MM.1S (cell line): Measurements from ENCODE around the gene IL7R.

ENCODE experiments used
- DNase-seq: peaks from one replicate; pipeline ENCODE4 v3.0.0-alpha.2; 2015
- H2AFZ ChIP-seq: fragments of 300-600 bp; sonication (generic); 2 replicates; pipeline ENCODE4 v1.6.0; 2016; ENCODE audit warnings: antibody characterized with exemption, low read length
- H3F3A ChIP-seq: fragments of 300-600 bp; sonication (generic); 2 replicates; pipeline ENCODE4 v1.6.1; 2016; ENCODE audit warnings: mild to moderate bottlenecking, antibody characterized with exemption, low read length, moderate library complexity, mixed read lengths; ENCODE audit not compliant: insufficient read depth
- H3K27ac ChIP-seq: fragments of 300-600 bp; sonication (generic); 2 replicates; pipeline ENCODE4 v1.5.1; 2016; ENCODE audit warnings: mild to moderate bottlenecking, low read length
- H3K27me3 ChIP-seq: fragments of 300-600 bp; sonication (generic); replicated peaks from 2 replicates; pipeline ENCODE4 v1.6.0; 2016; ENCODE audit warnings: low read length; ENCODE audit not compliant: insufficient read depth
- H3K36me3 ChIP-seq: fragments of 300-600 bp; sonication (generic); replicated peaks from 2 replicates; pipeline ENCODE4 v1.6.1; 2016; ENCODE audit warnings: mild to moderate bottlenecking, low read length, mixed read lengths; ENCODE audit not compliant: insufficient read depth
- H3K4me1 ChIP-seq: fragments of 300-600 bp; sonication (generic); 2 replicates; pipeline ENCODE4 v1.6.1; 2016; ENCODE audit warnings: low read length, mixed read lengths
- H3K4me2 ChIP-seq: fragments of 300-600 bp; sonication (generic); 2 replicates; pipeline ENCODE4 v1.6.0; 2016; ENCODE audit warnings: low read depth, low read length
- H3K4me3 ChIP-seq: fragments of 300-600 bp; sonication (generic); 2 replicates; pipeline ENCODE4 v1.5.1; 2016; ENCODE audit warnings: low read length, mixed read lengths
- H3K79me2 ChIP-seq: fragments of 300-600 bp; sonication (generic); 2 replicates; pipeline ENCODE4 v1.6.1; 2016; ENCODE audit warnings: mixed run types, low read length, mixed read lengths
- H3K9ac ChIP-seq: fragments of 300-600 bp; sonication (generic); 2 replicates; pipeline ENCODE4 v1.6.1; 2016; ENCODE audit warnings: low read length, mixed read lengths
- H3K9me2 ChIP-seq: fragments of 300-600 bp; sonication (generic); replicated peaks from 2 replicates; pipeline ENCODE4 v1.6.1; 2016; ENCODE audit warnings: mild to moderate bottlenecking, low read length, mixed read lengths; ENCODE audit not compliant: insufficient read depth
- H3K9me3 ChIP-seq: fragments of 300-600 bp; sonication (generic); replicated peaks from 2 replicates; pipeline ENCODE4 v1.6.1; 2016; ENCODE audit warnings: mild to moderate bottlenecking, low read length, mixed read lengths; ENCODE audit not compliant: insufficient read depth
- H4K20me1 ChIP-seq: fragments of 300-600 bp; sonication (generic); 2 replicates; pipeline ENCODE4 v1.6.1; 2016; ENCODE audit warnings: mild to moderate bottlenecking, low read length, moderate library complexity, mixed read lengths; ENCODE audit not compliant: insufficient read depth
- EZH2 ChIP-seq: fragments of 300-600 bp; sonication (generic); optimal IDR thresholded peaks from 2 replicates; pipeline ENCODE3; 2017; ENCODE audit warnings: low read depth, mild to moderate bottlenecking, antibody characterized with exemption, low read length, mixed read lengths
- EZH2phosphoT487 ChIP-seq: fragments of 300-600 bp; sonication (generic); IDR thresholded peaks from 2 replicates; pipeline ENCODE4 v1.6.1; 2018; ENCODE audit warnings: antibody characterized with exemption, low read length
- TF ChIP-seq, protein P1 (sequence below): fragments of 300-600 bp; sonication (generic); IDR thresholded peaks from 2 replicates; pipeline ENCODE4 v1.5.1; 2016; ENCODE audit warnings: antibody characterized with exemption, low read length, mixed read lengths

Gene IL7R

DNA sequence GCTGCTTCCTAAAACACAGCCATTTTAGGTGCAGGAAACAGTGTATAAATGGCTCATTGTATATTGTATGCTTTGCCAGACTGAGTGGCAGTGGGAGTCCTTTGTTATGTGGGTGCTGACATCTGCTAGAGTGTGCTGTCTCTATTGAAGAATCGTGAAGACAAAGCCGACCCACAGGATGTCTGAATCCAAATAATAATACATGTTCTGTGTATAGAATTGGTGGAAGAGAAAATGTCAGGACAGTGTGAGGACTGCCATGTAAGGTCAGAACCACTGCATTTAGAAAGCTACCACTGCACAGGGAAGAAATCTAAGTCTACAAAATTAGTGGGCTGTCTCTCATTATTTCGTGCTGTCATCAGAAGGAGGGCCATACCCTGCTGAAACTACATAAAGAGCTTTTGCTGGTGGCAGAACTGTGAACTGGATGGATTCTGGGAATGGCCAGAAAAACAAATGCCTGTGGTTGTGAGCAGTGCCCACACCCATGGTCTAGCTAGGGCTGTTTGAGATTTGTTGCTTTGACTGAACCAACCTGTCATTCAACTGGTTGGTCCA, 2.5 kb downstream of the IL7R start:
- Histone ChIP-seq H3K4me3 (no peak overlapping the region), H3K9me3 (no peaks in the 10 kb centered on the region), H3K4me2 (no peak overlapping the region), H3K27me3 (no peaks in the 10 kb centered on the region), H3F3A (no peaks in the 10 kb centered on the region), H3K36me3 (no peaks in the 10 kb centered on the region), H2AFZ (no peak overlapping the region), H4K20me1 (no peaks in the 10 kb centered on the region), H3K4me1 (no peaks in the 10 kb centered on the region), H3K9ac (no peak overlapping the region), H3K79me2 (no peaks in the 10 kb centered on the region), H3K27ac (no peak overlapping the region), H3K9me2 (no peaks in the 10 kb centered on the region)
- no peak for TF ChIP-seq EZH2
- TF ChIP-seq, protein P1, sequence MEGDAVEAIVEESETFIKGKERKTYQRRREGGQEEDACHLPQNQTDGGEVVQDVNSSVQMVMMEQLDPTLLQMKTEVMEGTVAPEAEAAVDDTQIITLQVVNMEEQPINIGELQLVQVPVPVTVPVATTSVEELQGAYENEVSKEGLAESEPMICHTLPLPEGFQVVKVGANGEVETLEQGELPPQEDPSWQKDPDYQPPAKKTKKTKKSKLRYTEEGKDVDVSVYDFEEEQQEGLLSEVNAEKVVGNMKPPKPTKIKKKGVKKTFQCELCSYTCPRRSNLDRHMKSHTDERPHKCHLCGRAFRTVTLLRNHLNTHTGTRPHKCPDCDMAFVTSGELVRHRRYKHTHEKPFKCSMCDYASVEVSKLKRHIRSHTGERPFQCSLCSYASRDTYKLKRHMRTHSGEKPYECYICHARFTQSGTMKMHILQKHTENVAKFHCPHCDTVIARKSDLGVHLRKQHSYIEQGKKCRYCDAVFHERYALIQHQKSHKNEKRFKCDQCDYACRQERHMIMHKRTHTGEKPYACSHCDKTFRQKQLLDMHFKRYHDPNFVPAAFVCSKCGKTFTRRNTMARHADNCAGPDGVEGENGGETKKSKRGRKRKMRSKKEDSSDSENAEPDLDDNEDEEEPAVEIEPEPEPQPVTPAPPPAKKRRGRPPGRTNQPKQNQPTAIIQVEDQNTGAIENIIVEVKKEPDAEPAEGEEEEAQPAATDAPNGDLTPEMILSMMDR, result no peak
- no peak for TF ChIP-seq EZH2phosphoT487
- DNase-seq, result no peak

DNA sequence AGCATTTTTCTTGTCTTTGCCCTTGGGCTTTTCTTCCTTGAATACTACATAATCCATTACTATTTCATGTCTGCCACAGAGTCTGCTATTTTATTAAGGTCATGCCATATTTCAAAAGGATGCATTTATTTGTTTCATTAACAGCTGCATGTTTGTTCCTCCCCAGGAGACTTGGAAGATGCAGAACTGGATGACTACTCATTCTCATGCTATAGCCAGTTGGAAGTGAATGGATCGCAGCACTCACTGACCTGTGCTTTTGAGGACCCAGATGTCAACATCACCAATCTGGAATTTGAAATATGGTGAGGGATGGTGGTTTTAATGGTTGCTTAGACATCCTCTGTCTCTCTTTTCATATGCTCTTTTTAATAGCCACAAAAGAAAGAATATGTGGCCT, 4.0 kb downstream of the IL7R start:
- H3K36me3 ChIP-seq, result no peaks in the 10 kb centered on the region
- H3K79me2 ChIP-seq, result no peaks in the 10 kb centered on the region
- H3K4me3 ChIP-seq, result no peak overlapping the region
- no peaks in the 10 kb centered on the region for H4K20me1 ChIP-seq
- no peak overlapping the region for H3K27ac ChIP-seq
- H3K9ac ChIP-seq, result no peak overlapping the region
- no peak for DNase-seq
- H2AFZ ChIP-seq, result no peak overlapping the region
- no peaks in the 10 kb centered on the region for H3F3A ChIP-seq
- no peaks in the 10 kb centered on the region for H3K9me2 ChIP-seq
- TF ChIP-seq EZH2 (no peak), EZH2phosphoT487 (no peak)
- TF ChIP-seq, protein P1, result no peak
- no peaks in the 10 kb centered on the region for H3K9me3 ChIP-seq
- no peaks in the 10 kb centered on the region for H3K27me3 ChIP-seq
- no peaks in the 10 kb centered on the region for H3K4me1 ChIP-seq
- H3K4me2 ChIP-seq, result no peak overlapping the region

DNA sequence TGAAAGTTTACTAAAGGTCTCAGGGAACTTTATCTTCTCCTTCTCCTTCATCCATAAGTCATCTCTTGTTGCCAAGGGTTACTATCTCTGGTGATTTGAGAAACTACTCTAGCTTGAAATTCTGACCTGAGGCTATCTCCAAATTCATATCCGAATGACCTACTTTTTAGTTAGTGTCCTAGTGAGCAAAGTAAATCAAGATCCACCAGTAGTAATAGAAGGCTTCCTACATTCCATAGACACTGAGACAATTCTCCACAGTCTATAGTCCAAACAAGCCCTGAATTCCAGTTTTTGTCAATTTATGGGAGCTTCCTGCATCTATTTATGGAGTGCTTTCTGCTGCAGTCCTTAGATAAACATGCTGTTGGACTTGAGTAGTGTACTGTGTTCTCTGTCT, 5.0 kb downstream of the IL7R start:
- TF ChIP-seq EZH2phosphoT487 (no peak), EZH2 (no peak)
- TF ChIP-seq, protein P1, result no peak
- DNase-seq, result no peak
- H4K20me1 ChIP-seq, result no peaks in the 10 kb centered on the region
- H3K79me2 ChIP-seq, result no peaks in the 10 kb centered on the region
- no peaks in the 10 kb centered on the region for H3K9me2 ChIP-seq
- no peak overlapping the region for H3K9ac ChIP-seq
- H2AFZ ChIP-seq, result no peak overlapping the region
- no peaks in the 10 kb centered on the region for H3K27me3 ChIP-seq
- no peaks in the 10 kb centered on the region for H3F3A ChIP-seq
- no peaks in the 10 kb centered on the region for H3K9me3 ChIP-seq
- no peaks in the 10 kb centered on the region for H3K36me3 ChIP-seq
- no peak overlapping the region for H3K4me3 ChIP-seq
- H3K4me1 ChIP-seq, result no peaks in the 10 kb centered on the region
- no peak overlapping the region for H3K4me2 ChIP-seq
- H3K27ac ChIP-seq, result no peak overlapping the region
